HG02678 (cell line): ENCODE measurements around the gene PKHD1.
"Not testable (repeated sequence)": the region's sequence is repeated elsewhere in the genome, so short reads cannot be mapped to it uniquely, and the experiment has no call there.

Experiments
- ATAC-seq: cut with Tn5 transposase; IDR thresholded peaks from one replicate; pipeline ENCODE4 v1.9.1; 2021; ENCODE audit warnings: mild to moderate bottlenecking, moderate library complexity; ENCODE audit not compliant: unreplicated experiment

Gene PKHD1

GRCh38 chr6:51934098-51934497 lies 153.3 kb downstream of the PKHD1 start:
- no peak for ATAC-seq

- ATAC-seq, result no peak
These were observed 154.5 kb downstream of the PKHD1 start for GRCh38 chr6:51932956-51933355.

- no peak for ATAC-seq
These were observed 156.8 kb downstream of the PKHD1 start for GRCh38 chr6:51930602-51931001.

- no peak for ATAC-seq
These were observed 157.4 kb downstream of the PKHD1 start for GRCh38 chr6:51929934-51930574.

GRCh38 chr6:51928320-51928719 lies 159.1 kb downstream of the PKHD1 start:
- ATAC-seq, result no peak

GRCh38 chr6:51927450-51927849 lies 160.0 kb downstream of the PKHD1 start:
- ATAC-seq, result no peak

- ATAC-seq, result no peak
These were observed 161.3 kb downstream of the PKHD1 start for GRCh38 chr6:51926125-51926524.

- ATAC-seq, result not testable (repeated sequence)
These were observed 164.9 kb downstream of the PKHD1 start for GRCh38 chr6:51922479-51922878.

GRCh38 chr6:51918347-51918746 lies 169.1 kb downstream of the PKHD1 start:
- not testable (repeated sequence) for ATAC-seq

GRCh38 chr6:51915098-51915497 lies 172.3 kb downstream of the PKHD1 start:
- ATAC-seq, result no peak

GRCh38 chr6:51913265-51913664 lies 174.1 kb downstream of the PKHD1 start:
- no peak for ATAC-seq

- no peak for ATAC-seq
These were observed 176.6 kb downstream of the PKHD1 start for GRCh38 chr6:51910851-51911250.

GRCh38 chr6:51908243-51908642 lies 179.2 kb downstream of the PKHD1 start:
- no peak for ATAC-seq

- no peak for ATAC-seq
These were observed 185.3 kb downstream of the PKHD1 start for GRCh38 chr6:51901766-51902764.

GRCh38 chr6:51893366-51893765 lies 194.0 kb downstream of the PKHD1 start:
- no peak for ATAC-seq

- no peak for ATAC-seq
These were observed 194.7 kb downstream of the PKHD1 start for GRCh38 chr6:51892750-51893149.

- ATAC-seq, result no peak
These were observed 195.1 kb downstream of the PKHD1 start for GRCh38 chr6:51892339-51892738.

- ATAC-seq, result no peak
These were observed 195.6 kb downstream of the PKHD1 start for GRCh38 chr6:51891784-51892183.

GRCh38 chr6:51887859-51888258 lies 199.6 kb downstream of the PKHD1 start:
- no peak for ATAC-seq

- no peak for ATAC-seq
These were observed 201.5 kb downstream of the PKHD1 start for GRCh38 chr6:51885957-51886356.

- no peak for ATAC-seq
These were observed 218.6 kb downstream of the PKHD1 start for GRCh38 chr6:51868591-51869355.
